GOT3 (cell line): ENCODE measurements around the gene TNNT2.

Source experiments
- DNase-seq: peaks from one replicate; lab custom pipeline; 2025; ENCODE audit warnings: mixed read lengths; lab: John Stamatoyannopoulos, UW

TNNT2 gene

GRCh38 chr1:201377611-201378092 is at the start of gene TNNT2:
TSS of gene TNNT2 (minus strand) at chr1:201377680. CDS start at chr1:201373254, 4,426 bp downstream.
- DNase-seq, result no peak

GRCh38 chr1:201426479-201427310 is 49.2 kb upstream of the TNNT2 start:
- no peak for DNase-seq

GRCh38 chr1:201424146-201424545 is 46.7 kb upstream of the TNNT2 start:
- no peak for DNase-seq

- DNase-seq, result no peak
Observed at GRCh38 chr1:201423655-201424054, 46.2 kb upstream of the TNNT2 start.

GRCh38 chr1:201422436-201423030 is 45.1 kb upstream of the TNNT2 start:
- no peak for DNase-seq

- DNase-seq, result no peak
Observed at GRCh38 chr1:201422026-201422425, 44.5 kb upstream of the TNNT2 start.

- DNase-seq, result no peak
Observed at GRCh38 chr1:201421041-201421440, 43.6 kb upstream of the TNNT2 start.

- no peak for DNase-seq
Observed at GRCh38 chr1:201420608-201421002, 43.1 kb upstream of the TNNT2 start.

- no peak for DNase-seq
Observed at GRCh38 chr1:201419746-201420607, 42.5 kb upstream of the TNNT2 start.

- DNase-seq, result no peak
Observed at GRCh38 chr1:201419256-201419655, 41.8 kb upstream of the TNNT2 start.

GRCh38 chr1:201418461-201418860 is 41.0 kb upstream of the TNNT2 start:
- no peak for DNase-seq

GRCh38 chr1:201414051-201414738 is 36.7 kb upstream of the TNNT2 start:
- DNase-seq, result no peak

GRCh38 chr1:201411292-201411691 is 33.8 kb upstream of the TNNT2 start:
- no peak for DNase-seq

GRCh38 chr1:201409440-201409839 is 32.0 kb upstream of the TNNT2 start:
- DNase-seq, result no peak

GRCh38 chr1:201408834-201409200 is 31.3 kb upstream of the TNNT2 start:
- no peak for DNase-seq

- peak; percentile 91 for DNase-seq
Observed at GRCh38 chr1:201408176-201408833, 30.8 kb upstream of the TNNT2 start.

- DNase-seq, result no peak
Observed at GRCh38 chr1:201406831-201407406, 29.4 kb upstream of the TNNT2 start.

GRCh38 chr1:201405484-201405831 is 28.0 kb upstream of the TNNT2 start:
- DNase-seq, result no peak

- no peak for DNase-seq
Observed at GRCh38 chr1:201404722-201405483, 27.4 kb upstream of the TNNT2 start.

GRCh38 chr1:201404055-201404454 is 26.6 kb upstream of the TNNT2 start:
- DNase-seq, result no peak
